Fibroblast of pulmonary artery (primary cell): ENCODE measurements around the gene NOBOX.
"Not testable (repeated sequence)": the region's sequence is repeated elsewhere in the genome, so short reads cannot be mapped to it uniquely, and the experiment has no call there.

ENCODE experiments used
- DNase-seq: peaks from one replicate; pipeline ENCODE4 v3.0.0-alpha.2; 2010; ENCODE audit warnings: low read depth
- H3K4me3 ChIP-seq: replicated peaks from 2 replicates; pipeline ENCODE4 v1.5.1; 2011; ENCODE audit warnings: low read depth, mild to moderate bottlenecking, control low read depth, low read length, moderate library complexity
- CTCF ChIP-seq: IDR thresholded peaks from 2 replicates; pipeline ENCODE4 v1.5.1; 2011; ENCODE audit warnings: mild to moderate bottlenecking, control low read depth, low read length, inconsistent platforms; ENCODE audit errors: missing control alignments

NOBOX gene

DNA sequence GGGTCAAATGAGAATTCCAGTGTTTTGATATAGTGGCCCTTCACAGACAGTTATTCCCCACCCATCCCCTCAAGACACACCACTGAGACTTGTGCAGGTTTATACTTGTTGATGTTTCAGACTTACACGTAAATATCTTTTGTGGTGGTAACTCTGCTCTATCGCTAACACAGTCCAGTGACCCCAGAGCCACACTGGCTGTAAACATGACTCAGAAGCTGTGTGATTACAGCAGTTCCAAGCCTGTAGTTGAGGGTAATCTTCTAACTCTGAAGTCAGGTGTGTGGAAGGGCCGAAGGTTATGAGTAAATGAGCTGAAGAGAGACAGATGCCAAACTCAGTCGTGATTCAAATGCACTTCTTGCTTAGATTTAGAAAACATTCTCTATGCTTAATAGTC lies 19.4 kb downstream of the NOBOX start:
- no peak overlapping the region for H3K4me3 ChIP-seq
- no peak for TF ChIP-seq CTCF
- peak; percentile 25 for DNase-seq

DNA sequence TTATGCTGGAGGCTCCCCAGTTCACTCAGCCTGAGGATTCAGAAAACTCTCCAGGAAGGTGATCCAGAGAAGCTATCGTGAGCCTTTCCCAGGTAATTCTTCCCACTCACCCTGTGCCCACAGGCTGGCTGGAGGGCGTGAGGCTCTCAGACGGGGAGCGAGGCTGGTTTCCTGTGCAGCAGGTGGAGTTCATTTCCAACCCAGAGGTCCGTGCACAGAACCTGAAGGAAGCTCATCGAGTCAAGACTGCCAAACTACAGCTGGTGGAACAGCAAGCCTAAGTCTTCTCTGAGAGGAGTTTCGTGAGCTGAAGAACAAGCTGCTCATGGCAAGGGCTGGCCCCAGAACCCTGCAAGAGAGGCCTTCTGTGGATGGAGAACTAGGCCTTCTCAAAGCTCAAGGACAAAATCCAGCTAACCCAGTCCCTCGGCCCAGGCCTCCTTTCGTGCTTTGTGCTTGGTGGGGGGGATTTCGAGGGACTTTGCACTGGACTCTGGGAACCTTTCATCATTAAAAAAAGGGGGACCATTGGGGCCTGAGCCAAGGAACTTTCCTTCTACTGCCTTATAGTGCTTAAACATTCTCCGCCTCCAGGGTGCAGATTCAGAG lies 23.6 kb downstream of the NOBOX start:
- H3K4me3 ChIP-seq: no peak overlapping the region
- no peak for TF ChIP-seq CTCF
- DNase-seq: no peak

- no peak for TF ChIP-seq CTCF
- no peak for DNase-seq
- no peak overlapping the region for H3K4me3 ChIP-seq
Observed at GRCh38 chr7:144378651-144379050, 24.8 kb downstream of the NOBOX start.

DNA sequence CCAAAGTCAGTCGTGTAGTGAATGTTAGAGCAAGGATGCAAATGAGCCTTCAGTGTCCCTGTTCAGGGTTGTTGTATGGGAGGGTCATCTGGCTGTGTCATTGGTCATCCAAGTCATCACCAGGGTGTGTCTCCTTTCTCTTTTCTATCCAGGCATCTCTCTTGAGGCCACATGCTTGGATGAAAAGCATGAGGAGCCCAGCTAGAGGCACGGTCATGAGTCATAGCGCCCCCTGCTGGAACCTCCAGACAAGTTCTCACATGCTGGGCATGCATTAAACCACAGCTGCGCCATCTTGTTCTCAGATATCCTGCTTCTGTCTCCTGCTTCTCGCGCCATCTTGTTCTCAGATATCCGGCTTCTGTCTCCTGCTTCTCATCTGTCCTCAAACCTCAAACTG lies 34.3 kb downstream of the NOBOX start:
- H3K4me3 ChIP-seq, DNase-seq: not testable (repeated sequence)

DNA sequence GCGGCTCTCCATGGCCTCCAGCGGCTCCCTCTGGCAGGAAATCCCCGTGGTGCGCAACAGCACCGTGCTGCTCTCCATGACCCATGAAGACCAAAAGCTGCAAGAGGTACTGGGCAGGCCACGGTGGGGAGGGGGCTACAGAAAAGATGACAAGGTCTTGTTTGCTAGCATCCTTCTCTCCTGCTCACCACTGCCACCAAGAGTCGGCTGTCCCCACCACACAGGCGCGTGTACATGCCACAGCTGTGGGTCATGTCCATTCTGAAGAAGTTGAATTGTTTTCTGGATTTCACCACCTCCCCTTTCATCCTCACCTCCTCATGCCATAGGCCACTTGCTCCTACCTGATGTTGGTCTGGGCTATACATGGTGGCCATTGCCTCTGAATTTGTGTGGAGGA lies 36.2 kb downstream of the NOBOX start:
- not testable (repeated sequence) for H3K4me3 ChIP-seq, DNase-seq

- not testable (repeated sequence) for DNase-seq, H3K4me3 ChIP-seq
Observed at GRCh38 chr7:144365523-144365922, 38.0 kb downstream of the NOBOX start.

DNA sequence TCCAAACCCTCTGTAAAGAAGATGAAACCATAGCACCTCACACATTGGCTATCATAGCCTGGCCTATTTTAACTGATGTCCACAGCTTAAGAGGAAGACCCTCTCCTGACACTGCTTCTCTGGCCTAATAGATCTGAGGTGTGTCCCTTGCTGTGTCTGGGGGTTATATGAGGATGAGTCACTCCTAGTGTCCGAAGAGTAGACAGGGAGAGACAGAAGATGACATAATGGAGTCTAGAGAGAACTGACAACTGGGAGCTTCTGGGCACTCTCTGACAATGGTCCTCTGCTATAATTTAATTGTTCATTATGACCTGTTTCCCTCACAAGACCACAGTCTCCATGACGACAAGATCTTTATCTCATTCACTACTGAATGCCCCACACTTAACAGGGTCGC lies 41.4 kb downstream of the NOBOX start:
- not testable (repeated sequence) for DNase-seq, H3K4me3 ChIP-seq

DNA sequence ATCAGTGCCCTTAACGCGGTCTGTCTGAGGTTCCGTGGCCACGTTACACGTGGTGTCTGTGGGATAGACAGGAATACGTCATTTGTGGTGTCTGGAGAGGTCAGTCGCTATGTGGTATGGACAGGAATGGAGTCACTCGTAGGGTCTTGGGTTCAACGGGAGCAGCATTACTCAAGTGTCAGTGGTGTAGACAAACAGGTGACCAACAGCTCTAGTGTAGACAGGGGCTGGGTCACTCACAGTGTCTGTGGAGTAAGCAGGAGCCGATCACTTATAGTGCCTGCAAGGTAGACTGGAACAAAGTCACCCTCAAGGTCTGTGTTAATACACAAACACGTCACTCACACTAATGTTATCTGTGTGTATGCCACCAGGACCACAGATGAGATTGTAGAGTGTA lies 46.6 kb downstream of the NOBOX start:
- DNase-seq, H3K4me3 ChIP-seq: not testable (repeated sequence)

- not testable (repeated sequence) for DNase-seq, H3K4me3 ChIP-seq
Observed at GRCh38 chr7:144356185-144356584, 47.3 kb downstream of the NOBOX start.

DNA sequence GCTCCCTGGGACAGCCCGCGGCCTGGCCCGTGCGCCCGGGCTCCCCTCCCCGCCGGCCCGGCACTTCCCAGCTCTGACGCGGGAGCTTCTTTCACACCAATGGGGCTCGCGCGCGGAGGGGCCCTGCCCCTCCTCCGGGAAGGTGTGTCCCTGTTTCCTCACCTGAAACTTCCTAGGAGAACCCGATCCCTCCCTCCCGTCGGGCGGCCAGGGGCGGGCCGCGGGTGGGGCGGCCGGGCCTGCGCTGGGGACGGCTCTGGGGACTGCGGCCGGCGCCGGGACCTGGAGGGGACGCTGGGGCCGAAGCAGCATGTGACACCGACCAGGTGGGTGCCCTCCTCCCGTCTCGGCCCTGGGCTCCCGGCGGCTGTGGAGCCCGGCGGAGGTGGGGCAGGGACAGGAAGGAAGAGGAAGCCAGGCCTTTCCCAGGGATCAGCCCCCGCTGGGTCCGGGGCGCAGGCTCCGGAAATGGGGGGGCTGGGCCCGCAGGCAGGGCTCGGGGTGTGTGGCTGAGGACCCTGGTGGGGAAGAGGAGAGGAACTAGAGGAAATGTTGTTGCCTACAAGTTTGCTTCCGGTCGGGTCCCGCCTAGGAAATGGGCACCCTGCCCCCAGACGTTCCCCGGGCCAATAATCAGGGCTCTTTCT lies 48.2 kb downstream of the NOBOX start, which contains the start of gene ARHGEF5:
TSS of gene ARHGEF5 (plus strand) at position 227 of the 647 bp plus-strand sequence. CDS start 7,268 bp downstream, outside the sequence.
- H3K4me3 ChIP-seq: peak within 1 kb of the TSS; percentile 43
- DNase-seq: not testable (repeated sequence)

DNA sequence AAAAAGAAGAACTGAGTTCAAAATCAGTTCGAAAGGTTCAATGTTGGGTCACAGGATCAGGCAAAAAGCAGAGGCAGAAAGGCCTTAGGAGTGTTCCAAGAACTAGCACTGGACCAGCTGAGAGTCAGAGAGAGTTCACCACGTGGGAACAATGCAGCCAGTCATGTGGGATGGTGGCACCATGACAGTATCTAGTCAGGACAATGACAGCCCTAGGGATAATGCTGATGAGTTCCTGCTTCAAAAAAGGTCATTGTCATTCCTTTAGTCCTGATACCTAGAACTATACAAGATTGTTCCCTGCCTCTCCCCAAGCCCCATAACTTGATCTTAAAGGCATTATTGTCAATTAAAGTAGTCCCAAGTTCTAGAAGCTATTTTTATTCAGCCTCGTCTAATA lies 51.8 kb downstream of the NOBOX start:
- H3K4me3 ChIP-seq, DNase-seq: not testable (repeated sequence)

GRCh38 chr7:144348625-144349024 lies 54.9 kb downstream of the NOBOX start:
- not testable (repeated sequence) for H3K4me3 ChIP-seq, DNase-seq
